ENCODE measurements around the gene GLRX3. TPM values are rescaled to one million over a fixed set of nuclear protein-coding genes. Genes with fewer than 3 reads are reported as not detected.
A peak's percentile ranks its signal among the peaks of the same experiment; 100 is the strongest.

The GLRX3 gene
- total RNA-seq, 1 experiment from 2014 or later, result 369 TPM

DNA sequence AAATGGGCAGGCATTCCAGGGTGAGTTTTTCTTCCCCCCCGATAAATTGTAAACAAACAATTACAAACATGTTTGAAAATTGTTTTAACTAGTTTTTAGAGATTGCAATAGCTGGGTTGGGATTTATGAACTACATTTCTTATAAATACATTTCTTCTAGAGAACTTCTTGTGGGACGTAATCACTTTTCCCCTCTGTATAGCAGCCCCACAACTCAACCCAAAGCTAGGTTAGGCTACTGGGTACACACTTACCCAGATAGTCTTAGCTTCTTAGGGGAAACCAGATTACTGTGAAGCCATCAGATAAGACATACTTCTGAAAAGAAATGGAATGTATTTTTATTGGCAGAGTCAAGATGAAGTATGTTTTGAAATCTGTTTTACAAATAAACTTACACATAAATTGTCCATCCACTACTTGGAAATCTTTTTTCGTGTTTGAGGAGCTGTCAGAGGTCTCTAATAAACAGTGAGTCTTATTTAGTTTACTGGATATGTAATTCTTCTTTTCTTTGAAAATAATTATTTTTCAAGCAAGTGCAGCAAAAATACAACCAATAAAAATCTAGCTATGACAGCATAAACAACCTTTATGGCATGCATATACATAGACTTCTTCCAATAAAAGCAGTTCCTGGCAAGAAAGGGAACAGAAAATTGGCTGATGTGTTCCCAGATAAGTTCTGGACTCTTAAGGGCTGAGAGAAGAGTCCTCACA, 8.0 kb upstream of the GLRX3 start:
- H3K4me3 ChIP-seq, result no peak overlapping the region
- H3K9me3 ChIP-seq, result no peaks in the 10 kb centered on the region
- H3K27me3 ChIP-seq, result no peaks in the 10 kb centered on the region
- no peaks in the 10 kb centered on the region for H3K36me3 ChIP-seq
- DNase-seq, result no peak

DNA sequence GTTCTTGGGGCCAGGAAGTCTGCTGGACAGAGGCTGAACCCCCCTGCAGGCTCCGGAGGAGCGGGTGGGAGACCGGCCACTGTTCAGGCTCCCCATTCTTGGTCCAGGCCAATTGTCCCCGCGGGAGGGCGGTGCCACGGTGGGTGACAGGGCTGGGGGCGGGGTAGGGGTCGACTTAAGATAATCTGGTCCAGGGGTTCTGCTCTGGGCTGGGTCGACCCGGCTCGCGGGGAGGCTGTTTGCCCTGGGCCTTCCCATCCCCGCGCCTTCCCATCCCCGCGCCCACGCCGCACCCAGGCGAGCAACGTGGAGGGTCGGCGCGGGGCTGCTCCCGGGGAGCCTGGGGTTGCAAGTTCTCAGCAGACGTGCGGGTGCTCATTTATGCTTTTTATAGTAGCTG, 7.3 kb upstream of the GLRX3 start:
- H3K4me3 ChIP-seq, result no peak overlapping the region
- H3K9me3 ChIP-seq, result no peaks in the 10 kb centered on the region
- no peak for DNase-seq
- H3K36me3 ChIP-seq, result no peaks in the 10 kb centered on the region
- H3K27me3 ChIP-seq, result no peaks in the 10 kb centered on the region

- Histone ChIP-seq H3K27me3 (no peaks in the 10 kb centered on the region), H3K9me3 (no peaks in the 10 kb centered on the region), H3K36me3 (peaks cover 23% of the 10 kb centered on the region), H3K4me3 (peak overlapping the region; percentile 91)
- no peak for DNase-seq
Observed at GRCh38 chr10:130135676-130136225, 440 bp upstream of the GLRX3 start.

GRCh38 chr10:130137090-130137448, 878 bp downstream of the GLRX3 start:
- H3K36me3 ChIP-seq, result peaks cover 29% of the 10 kb centered on the region
- DNase-seq, result peak; percentile 11
- no peaks in the 10 kb centered on the region for H3K9me3 ChIP-seq
- H3K27me3 ChIP-seq, result no peaks in the 10 kb centered on the region
- H3K4me3 ChIP-seq, result peak overlapping the region; percentile 91

DNA sequence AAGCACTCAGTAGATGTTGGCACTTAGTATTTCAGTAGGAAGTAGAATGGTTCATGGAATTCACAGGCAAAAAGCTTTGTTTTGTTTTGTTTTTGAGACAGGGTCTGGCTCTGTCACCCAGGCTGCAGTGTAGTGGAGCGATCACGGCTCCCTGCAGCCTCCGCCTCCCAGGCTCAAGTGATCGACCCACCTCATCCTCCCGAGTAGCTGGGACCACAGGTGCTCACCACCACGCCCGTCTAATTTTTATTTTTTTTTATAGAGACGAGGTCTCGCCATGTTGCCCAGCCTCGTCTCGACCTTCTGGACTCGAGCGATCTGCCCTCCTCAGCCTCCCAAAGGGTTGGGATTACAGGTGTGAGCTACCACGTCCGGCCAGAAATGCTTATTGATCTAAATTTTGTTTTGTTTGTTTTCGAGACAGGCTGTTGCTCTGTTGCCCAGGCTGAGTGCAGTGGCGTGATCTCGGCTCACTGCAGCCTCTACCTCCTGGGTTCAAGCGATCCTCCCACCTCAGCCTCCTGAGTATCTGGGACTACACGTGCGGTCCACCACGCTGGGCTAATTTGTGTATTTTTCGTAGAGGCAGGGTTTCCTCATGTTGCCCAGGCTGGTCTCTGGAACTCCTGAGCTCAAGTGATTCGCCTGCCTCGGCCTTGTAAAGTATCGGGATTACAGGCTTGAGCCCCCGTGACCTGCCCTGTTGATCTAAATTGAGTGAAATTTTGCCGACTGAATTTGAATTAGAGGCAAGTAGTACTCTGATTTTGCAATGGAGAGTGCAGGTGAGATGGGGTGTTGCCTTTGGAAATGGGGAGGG, 1.7 kb downstream of the GLRX3 start:
- no peaks in the 10 kb centered on the region for H3K9me3 ChIP-seq

GRCh38 chr10:130138479-130138866, 2.3 kb downstream of the GLRX3 start:
- H3K36me3 ChIP-seq, result peaks cover 42% of the 10 kb centered on the region
- H3K27me3 ChIP-seq, result no peaks in the 10 kb centered on the region
- H3K9me3 ChIP-seq, result no peaks in the 10 kb centered on the region
- no peak overlapping the region; the same call in 1 of the 2 replicates for H3K4me3 ChIP-seq
- peak; percentile 7 for DNase-seq

More for the DNA sequence above, 1.7 kb downstream of the GLRX3 start:
- Histone ChIP-seq H3K36me3 (peaks cover 37% of the 10 kb centered on the region), H3K27me3 (no peaks in the 10 kb centered on the region), H3K4me3 (peak overlapping the region; percentile 91)
- DNase-seq, result no peak

- Histone ChIP-seq H3K4me3 (no peak overlapping the region), H3K27me3 (no peaks in the 10 kb centered on the region), H3K36me3 (peaks cover 53% of the 10 kb centered on the region), H3K9me3 (no peaks in the 10 kb centered on the region)
- DNase-seq, result no peak
Observed at GRCh38 chr10:130140425-130140824, 4.2 kb downstream of the GLRX3 start.

DNA sequence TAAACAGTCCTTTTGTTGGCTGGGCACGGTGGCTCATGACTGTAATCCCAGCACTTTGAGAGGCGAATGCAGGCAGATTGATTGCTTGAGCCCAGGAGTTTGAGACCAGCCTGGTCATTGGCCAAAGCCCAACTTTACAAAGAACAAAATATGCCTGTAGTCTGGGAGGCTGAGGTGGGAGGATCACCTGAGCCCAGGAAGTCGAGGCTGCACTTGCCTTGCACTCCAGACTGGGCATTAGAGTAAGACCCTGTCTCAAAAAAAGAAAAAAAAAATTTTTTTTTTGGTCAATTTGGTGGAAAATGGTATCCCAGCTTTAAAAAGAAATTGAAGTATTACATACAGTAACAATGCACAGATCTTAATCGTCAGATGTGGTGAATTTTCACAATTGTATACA, 4.8 kb downstream of the GLRX3 start:
- no peak for DNase-seq
- H3K4me3 ChIP-seq, result no peak overlapping the region
- H3K36me3 ChIP-seq, result peaks cover 57% of the 10 kb centered on the region
- no peaks in the 10 kb centered on the region for H3K27me3 ChIP-seq
- H3K9me3 ChIP-seq, result no peaks in the 10 kb centered on the region

GRCh38 chr10:130141460-130141859, 5.3 kb downstream of the GLRX3 start:
- peaks cover 61% of the 10 kb centered on the region for H3K36me3 ChIP-seq
- no peak for DNase-seq
- no peaks in the 10 kb centered on the region for H3K27me3 ChIP-seq
- no peaks in the 10 kb centered on the region for H3K9me3 ChIP-seq
- H3K4me3 ChIP-seq, result no peak overlapping the region

GRCh38 chr10:130141878-130142277, 5.7 kb downstream of the GLRX3 start:
- no peak for DNase-seq
- H3K27me3 ChIP-seq, result no peaks in the 10 kb centered on the region
- H3K4me3 ChIP-seq, result no peak overlapping the region
- H3K36me3 ChIP-seq, result peaks cover 65% of the 10 kb centered on the region
- no peaks in the 10 kb centered on the region for H3K9me3 ChIP-seq

- Histone ChIP-seq H3K4me3 (no peak overlapping the region), H3K36me3 (peaks cover 62% of the 10 kb centered on the region), H3K27me3 (no peaks in the 10 kb centered on the region), H3K9me3 (no peaks in the 10 kb centered on the region)
- DNase-seq, result no peak
Observed at GRCh38 chr10:130146042-130146441, 9.9 kb downstream of the GLRX3 start.

GRCh38 chr10:130159192-130159794, 23.1 kb downstream of the GLRX3 start:
- H3K9me3 ChIP-seq, result no peaks in the 10 kb centered on the region
- peaks cover 65% of the 10 kb centered on the region for H3K36me3 ChIP-seq
- H3K27me3 ChIP-seq, result no peaks in the 10 kb centered on the region
- no peak for DNase-seq
- H3K4me3 ChIP-seq, result no peak overlapping the region

- DNase-seq, result no peak
- H3K9me3 ChIP-seq, result no peaks in the 10 kb centered on the region
- no peak overlapping the region for H3K4me3 ChIP-seq
- H3K27me3 ChIP-seq, result no peaks in the 10 kb centered on the region
- H3K36me3 ChIP-seq, result peaks cover 59% of the 10 kb centered on the region
Observed at GRCh38 chr10:130160775-130161174, 24.6 kb downstream of the GLRX3 start.

DNA sequence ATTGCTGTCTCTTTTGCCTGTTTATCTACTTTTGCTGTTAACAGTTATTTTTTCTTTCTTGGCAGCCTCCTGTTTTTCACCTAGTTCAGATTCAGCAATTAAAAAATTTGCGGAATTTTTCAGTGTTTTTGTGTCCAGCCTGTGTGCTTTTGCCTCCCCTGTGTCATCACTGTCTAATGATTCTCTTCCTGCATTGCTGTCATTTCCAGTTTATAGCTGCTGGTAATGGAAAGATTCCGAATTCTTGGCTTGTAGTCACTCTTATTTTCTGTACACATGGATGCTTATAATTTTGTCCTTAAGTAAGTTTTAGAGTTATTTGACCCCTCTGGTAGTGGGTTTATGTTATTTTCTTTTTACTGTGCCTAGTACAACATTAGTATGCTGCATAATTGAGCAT, 25.1 kb downstream of the GLRX3 start:
- peaks cover 55% of the 10 kb centered on the region for H3K36me3 ChIP-seq

DNA sequence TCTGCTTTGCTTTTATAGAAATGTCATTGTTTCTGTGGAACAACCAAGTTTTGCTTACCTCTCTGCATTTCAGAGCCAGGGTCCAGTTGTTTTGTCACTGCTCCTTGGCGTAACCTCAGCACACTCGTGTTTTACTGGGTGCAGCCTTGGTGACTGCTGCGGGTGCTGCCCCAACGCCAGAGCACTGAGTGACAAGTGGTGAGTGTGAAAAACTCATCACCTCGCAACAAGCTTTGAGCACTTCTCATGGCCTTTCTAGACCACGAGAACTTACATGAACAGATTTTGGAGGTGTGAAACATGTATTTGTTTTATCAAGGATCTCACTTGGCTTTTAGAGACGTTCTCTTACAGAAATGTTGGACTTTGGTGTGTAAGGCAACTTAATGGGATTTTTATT, 31.0 kb downstream of the GLRX3 start:
- Histone ChIP-seq H3K27me3 (no peaks in the 10 kb centered on the region), H3K4me3 (no peak overlapping the region)
- no peak for DNase-seq

More for the DNA sequence above, 25.1 kb downstream of the GLRX3 start:
- no peak for DNase-seq
- Histone ChIP-seq H3K9me3 (no peaks in the 10 kb centered on the region), H3K27me3 (no peaks in the 10 kb centered on the region), H3K4me3 (no peak overlapping the region)

DNA sequence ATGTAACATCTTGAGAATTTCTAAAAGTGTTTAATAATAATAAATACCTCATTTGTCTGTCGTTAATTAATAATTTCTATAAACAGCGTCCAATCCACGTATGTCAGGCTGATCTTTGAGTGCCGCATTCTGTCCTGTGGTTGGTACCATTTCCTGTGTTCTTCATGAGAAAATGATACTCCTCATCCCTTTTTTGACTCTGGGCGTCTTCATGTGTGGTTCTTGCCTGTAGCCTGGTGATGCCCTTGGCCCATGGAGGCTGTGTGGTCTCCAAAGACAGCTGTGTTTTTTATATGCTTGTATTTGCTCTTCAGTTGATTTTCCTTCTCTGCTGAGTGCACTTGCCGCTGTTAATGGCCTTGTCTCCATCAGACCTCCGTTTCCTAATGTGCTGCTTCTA, 31.5 kb downstream of the GLRX3 start:
- DNase-seq, result no peak
- Histone ChIP-seq H3K9me3 (no peaks in the 10 kb centered on the region), H3K4me3 (no peak overlapping the region), H3K36me3 (peaks cover 66% of the 10 kb centered on the region), H3K27me3 (no peaks in the 10 kb centered on the region)

More for the DNA sequence above, 31.0 kb downstream of the GLRX3 start:
- Histone ChIP-seq H3K36me3 (peaks cover 66% of the 10 kb centered on the region), H3K9me3 (no peaks in the 10 kb centered on the region)

All from MG63 (cell line).